NCI-H1694 (cell line): Measurements from ENCODE around the gene LAIR1.
"Not testable (repeated sequence)": the region's sequence is repeated elsewhere in the genome, so short reads cannot be mapped to it uniquely, and the experiment has no call there.

ENCODE experiments used
- DNase-seq: peaks from one replicate; lab custom pipeline; 2025; lab: John Stamatoyannopoulos, UW

Gene LAIR1, protein sequence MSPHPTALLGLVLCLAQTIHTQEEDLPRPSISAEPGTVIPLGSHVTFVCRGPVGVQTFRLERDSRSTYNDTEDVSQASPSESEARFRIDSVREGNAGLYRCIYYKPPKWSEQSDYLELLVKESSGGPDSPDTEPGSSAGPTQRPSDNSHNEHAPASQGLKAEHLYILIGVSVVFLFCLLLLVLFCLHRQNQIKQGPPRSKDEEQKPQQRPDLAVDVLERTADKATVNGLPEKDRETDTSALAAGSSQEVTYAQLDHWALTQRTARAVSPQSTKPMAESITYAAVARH

GRCh38 chr19:54364775-54365257 lies at the start of gene LAIR1:
LAIR1 (minus strand) TSS chr19:54364931; CDS start chr19:54364804, 127 bp downstream.
- DNase-seq = no peak

DNA sequence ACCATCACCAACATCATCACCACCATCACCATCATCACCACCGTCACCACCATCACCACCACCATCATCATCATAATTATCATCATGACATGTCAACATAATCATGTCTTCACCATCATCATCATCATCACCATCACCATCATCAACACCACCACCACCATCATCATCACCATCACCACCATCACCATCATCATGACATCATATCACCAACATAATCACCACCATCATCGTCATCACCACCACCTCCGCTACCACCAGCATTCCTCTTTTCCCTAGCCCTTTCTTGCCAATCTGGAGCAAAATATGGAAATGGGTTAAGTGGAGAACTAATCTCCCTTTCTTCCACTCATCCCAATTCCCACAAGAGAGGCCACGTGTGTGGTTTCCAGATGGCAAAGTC lies 49.4 kb upstream of the LAIR1 start:
- DNase-seq = no peak

DNA sequence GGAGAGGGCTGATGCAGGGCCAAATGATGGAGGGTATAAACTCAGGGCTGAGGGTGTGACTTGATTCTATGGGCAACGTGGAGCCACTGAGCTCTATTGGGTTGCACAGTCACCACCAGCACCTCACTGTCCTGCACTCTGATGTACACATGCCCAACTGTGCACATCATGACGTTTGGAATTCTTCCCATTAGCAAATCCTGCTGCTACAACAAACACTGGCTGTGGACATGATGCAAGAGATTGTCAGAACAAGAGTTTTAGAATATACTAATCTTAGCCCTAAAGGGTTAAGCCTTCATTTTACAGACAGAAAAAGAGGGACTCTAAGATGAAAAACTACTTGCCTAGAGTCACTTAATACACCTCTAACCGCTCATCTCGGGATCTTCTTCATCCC lies 48.1 kb upstream of the LAIR1 start:
- DNase-seq = no peak

GRCh38 chr19:54411033-54411432 lies 46.3 kb upstream of the LAIR1 start:
- no peak for DNase-seq

GRCh38 chr19:54408456-54409026 lies 43.8 kb upstream of the LAIR1 start:
- no peak for DNase-seq

DNA sequence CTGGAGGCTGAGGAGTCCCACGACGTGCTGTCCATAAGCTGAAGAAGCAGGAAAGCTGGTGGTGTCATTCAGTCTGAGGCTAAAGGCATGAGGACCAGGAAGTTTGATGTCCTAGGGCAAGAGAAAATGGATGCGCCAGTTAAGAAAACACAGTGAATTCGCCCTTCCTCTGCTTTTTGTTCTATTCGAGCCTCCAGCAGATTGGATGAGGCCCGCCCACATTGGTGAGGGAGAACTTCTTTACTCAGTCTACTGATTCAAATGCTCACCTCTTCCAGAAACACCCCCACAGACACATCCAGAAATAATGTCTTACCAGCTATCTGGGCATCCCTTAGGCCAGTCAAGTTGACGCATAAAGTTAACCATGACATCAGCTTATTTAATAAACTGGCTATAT lies 43.0 kb upstream of the LAIR1 start:
- DNase-seq = no peak

DNA sequence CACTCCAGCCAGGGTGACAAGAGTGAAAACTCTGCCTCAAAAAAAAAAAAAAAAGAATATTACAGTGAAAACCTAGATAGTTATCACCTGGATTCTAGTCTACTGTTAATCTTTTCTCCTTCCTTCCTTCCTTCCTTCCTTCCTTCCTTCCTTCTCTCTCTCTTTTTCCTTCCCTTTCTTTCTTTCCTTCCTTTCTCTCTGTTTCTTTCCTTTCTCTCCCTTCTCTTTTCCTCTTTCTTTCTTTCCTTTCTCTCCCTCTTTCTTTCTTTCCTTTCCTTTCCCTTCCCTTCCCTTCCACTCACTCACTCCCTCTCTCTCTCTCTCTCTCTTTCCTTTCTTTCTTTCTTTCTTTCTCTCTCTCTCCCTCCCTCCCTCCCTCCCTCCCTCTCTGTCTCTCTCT lies 40.9 kb upstream of the LAIR1 start:
- DNase-seq = no peak

DNA sequence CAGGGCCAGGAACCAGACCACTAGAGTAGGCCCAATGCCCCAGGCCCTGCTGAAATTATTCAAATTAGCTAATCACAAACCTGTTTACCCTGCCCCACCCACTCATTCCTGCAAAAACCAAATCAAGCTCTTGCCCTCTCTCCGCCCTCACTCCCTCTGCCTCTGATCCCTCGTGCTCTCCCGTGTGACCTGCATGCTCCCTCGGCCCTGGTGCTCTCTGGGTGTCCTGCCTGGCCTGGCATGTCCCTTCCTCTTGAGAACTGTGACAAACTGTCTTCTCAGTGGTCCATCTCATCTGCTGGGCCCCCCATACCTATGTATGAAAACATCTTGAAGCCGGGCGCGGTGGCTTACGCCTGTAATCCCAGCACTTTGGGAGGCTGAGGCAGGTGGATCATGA lies 38.3 kb upstream of the LAIR1 start:
- DNase-seq = no peak

GRCh38 chr19:54400913-54401312 lies 36.2 kb upstream of the LAIR1 start:
- no peak for DNase-seq

DNA sequence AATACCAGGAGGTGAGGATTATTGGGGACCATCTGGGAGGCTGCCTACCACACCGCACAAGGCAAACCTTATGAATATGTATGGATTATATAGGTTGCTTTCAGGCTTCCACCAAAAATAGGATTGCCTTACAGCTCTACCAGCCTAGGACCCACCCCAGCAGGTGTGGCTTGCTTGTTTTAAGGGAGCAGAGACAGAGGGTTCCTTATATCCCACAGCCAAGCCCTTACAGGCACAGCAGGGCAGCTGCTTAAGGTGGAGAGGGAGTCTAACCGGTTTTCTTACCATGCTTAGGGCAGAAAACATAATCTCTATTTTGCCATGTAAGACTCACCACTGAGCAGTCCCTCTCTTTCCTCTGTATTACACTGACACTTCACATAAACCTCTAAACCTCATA lies 34.5 kb upstream of the LAIR1 start:
- no peak for DNase-seq

- DNase-seq = no peak
Measured at GRCh38 chr19:54395685-54396084, 31.0 kb upstream of the LAIR1 start.

DNA sequence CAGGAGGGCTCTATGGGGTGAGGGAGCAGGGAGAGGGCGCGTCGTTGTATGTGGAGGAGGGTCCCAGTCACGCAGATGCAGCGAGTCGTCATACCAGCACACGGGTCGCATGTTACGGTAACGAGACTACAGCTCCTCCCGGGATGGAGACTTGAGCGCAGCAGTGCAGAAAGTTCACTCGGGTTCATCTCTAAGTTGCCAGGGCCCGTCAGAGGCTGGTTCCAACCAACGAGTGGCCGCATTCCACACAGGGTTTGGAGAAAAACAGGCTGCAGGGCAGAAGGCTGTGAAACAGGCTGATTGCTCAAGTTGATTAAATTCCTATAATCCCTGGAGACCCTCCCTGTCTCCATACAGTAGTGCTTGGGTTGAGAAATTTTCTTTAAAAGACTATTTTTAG lies 28.6 kb upstream of the LAIR1 start:
- DNase-seq = no peak

DNA sequence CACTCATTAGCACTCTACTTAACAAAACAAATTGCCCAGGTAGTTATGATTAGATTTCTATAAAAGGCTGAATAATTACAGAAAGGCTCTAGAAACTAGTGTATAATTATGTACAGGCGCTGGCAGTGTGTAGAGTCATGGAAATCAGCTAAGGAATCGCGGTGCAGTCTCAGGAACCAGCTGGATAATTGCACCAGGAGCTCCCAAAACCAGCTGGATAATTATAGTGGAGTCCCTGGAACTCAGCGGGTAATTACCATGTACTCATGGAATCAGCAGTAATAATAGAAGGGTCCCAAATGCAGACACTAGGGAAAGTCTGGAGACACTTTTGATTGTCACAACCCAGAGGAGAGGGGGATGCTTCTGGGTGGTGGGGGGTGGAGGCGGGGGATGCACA lies 27.4 kb upstream of the LAIR1 start:
- DNase-seq = no peak

DNA sequence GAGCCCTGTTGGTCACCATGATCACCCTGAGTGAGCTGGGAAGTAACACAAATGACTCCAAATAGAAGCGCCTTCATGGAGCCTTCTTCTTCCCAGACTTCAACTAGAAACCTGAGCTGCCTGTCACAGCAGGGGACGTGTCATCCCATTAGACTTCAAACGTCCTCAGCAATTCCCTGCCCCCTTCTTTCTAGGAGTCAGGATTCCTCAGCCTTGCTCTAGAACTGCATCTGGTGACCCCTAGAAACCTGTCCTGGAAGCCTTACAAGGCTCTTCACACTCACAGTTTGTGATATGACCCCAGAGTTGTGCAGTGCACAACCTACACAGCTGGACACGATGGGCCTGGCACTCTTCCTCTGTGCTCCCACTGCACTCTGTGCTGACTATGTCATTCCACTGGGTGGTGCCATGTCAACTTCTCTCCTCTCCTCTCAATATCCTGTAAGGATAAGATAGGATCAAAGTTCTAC lies 26.9 kb upstream of the LAIR1 start:
- no peak for DNase-seq

DNA sequence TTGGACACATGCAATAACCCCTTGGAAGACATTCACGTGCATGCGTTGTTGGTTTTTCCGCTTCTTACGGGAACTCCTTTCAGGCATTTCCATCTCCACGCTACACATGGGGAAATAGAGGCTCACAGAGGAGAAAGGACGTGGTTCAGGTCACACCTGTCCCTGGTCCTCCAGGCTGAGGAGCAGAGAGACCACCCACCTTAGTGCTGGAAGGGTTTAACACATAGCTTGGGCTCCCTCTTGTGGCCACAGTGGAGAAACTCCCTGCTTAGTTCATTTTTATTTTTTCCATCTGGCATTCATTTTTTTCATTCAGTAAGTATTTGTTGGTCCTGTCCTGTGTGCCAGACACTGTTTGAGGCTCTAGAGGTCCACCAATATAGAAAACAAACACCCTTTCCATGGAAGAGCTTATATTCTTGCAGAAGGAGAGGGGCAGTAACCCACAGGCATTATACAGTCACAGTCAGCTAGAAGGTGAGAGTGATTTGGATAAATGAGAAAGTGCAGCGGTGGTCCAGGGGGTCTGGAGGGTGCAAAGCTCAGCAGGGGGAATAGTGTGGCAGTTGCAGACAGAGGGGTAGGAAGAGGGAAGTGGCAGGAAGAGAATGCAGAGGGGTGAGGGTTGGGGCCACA lies 26.3 kb upstream of the LAIR1 start:
- peak; percentile 39 for DNase-seq

DNA sequence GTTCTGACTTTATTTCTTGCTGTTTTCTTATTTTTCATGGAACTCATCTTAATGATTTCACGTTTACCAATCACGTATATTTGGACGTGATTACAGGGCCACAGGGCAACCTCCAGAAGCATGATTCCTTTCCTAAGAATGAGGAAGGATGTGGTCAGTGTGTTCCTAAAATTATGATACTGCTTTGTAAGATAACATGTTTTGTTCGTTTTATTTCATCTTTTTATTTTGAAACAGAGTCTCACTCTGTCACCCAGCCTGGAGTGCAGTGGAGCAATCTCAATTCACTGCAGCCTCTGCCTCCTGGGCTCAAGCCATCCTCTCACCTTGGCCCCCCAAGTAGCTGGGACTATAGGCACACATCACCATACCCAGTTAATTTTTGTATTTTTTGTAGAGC lies 24.8 kb upstream of the LAIR1 start:
- no peak for DNase-seq

GRCh38 chr19:54388802-54389139 lies 24.0 kb upstream of the LAIR1 start:
- no peak for DNase-seq

GRCh38 chr19:54387991-54388801 lies 23.5 kb upstream of the LAIR1 start:
- no peak for DNase-seq

DNA sequence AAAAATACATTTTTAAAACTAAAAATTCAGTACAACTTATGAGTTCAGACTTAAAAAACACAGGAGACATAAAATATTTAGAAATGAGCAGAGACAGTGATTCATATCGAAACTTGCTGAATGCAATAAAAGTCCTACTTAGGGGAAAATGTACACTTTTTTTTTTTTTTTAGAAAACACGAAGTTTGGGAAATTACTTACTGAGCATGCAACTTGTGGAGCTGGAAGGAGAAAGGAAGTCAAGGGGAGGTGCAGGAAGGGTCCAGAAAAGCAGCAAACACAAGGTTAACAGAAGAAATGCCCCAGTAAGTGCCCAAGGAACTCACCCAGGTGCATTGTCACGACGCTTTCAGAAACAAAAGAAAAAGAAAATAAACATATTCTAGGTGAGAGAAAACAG lies 18.6 kb upstream of the LAIR1 start:
- DNase-seq = no peak

DNA sequence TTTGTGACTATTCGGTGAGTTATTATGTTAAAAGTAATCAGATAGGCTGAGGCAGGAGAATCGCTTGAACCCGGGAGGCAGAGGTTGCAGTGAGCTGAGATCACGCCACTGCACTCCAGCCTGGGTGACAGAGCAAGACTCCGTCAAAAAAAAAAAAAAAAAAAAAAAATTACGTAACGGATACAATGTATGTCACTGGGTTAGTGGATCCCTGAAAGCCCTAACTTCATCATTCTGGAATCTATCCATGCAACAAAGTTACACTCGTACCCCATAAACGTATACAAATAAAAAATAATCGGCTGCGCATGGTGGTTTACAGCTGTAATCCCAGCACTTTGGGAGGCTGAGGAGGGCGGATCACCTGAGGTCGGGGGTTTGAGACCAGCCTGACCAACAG lies 17.3 kb upstream of the LAIR1 start:
- not testable (repeated sequence) for DNase-seq

DNA sequence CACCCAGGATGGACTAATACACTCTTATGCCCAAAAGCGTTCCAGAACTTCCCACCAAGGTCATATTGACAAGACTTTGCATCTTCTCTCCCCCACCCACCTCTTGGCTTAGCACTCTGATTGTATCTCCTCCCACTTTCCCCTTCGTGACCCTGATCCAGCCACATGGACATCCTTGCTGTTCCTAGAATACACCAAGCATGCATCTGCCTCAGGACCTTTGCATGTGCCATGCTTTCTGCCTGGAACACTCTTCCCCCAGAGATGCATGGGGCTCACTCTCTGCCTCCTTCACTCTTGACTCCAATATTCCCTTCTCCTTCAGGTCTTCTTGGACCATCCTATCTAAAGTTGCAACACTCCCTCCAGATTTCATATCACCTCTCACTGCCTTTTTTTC lies 16.2 kb upstream of the LAIR1 start:
- DNase-seq = no peak

DNA sequence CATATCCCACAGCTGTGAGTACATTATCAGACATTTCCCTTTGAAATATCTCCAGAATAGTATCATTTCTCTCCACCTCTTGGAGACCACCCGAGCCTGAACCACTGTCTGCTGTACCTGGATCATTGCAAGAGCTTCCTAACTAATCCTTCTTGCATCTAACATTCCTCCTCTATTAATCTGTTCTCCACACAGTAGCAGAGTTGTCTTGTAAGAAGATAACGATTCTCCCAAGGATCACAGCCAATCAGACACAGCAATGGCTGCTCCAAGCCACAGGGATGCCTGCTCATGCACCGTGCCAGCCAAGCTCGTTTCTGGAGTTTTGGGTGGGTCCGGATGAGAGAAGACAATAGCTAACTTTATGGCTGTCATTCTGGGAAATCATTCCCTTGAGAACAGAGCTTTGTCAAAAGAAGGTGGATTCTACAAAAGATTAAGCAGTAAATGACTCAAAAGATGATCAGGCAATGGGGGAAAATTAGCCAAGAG lies 14.5 kb upstream of the LAIR1 start:
- no peak for DNase-seq
